NCI-H2081 (cell line): ENCODE data around the gene HAGHL.

Experiments
- DNase-seq, 2 experiments: peaks; one replicate each; lab custom pipeline; 2025; lab: John Stamatoyannopoulos, UW

HAGHL gene

DNA sequence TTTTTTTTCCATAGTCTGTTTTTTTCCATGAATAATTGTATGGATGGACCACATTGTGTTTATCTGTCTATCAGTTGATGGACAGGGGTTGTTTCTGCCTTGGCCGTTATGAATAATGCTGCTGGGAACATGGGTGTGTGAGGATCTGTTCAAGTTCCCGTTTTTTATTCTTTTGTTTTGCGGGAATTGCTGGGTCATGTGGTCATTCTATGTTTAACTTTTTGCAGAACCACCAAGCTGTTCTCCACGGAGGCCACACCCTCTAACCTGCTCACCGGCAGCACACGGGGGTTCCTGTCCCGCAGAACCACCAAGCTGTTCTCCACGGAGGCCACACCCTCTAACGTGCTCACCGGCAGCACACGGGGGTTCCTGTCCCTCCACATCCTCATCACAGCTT lies 27.8 kb downstream of the HAGHL start:
- DNase-seq, result no peak

DNA sequence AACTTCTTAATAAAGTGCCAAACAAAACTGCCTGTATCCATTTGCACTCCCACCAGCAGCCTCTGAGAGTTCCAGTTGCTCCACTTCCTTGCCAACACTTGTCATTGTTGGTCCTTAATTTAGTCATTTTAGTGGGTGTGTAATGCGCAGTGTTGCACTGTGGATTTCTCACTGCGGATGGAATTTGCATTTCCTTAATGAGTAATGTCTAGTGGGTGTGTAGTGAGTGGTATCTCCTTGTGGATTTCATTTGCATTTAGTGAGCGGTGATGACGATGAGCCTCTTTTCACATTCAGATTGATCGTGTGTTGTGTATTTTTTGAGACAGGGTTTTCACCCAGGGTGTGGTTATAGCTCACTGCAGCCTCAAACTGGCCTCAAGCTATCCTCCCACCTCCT lies 29.5 kb downstream of the HAGHL start:
- DNase-seq, result no peak

- no peak for DNase-seq
Observed at GRCh38 chr16:759110-759910, 32.4 kb downstream of the HAGHL start.

DNA sequence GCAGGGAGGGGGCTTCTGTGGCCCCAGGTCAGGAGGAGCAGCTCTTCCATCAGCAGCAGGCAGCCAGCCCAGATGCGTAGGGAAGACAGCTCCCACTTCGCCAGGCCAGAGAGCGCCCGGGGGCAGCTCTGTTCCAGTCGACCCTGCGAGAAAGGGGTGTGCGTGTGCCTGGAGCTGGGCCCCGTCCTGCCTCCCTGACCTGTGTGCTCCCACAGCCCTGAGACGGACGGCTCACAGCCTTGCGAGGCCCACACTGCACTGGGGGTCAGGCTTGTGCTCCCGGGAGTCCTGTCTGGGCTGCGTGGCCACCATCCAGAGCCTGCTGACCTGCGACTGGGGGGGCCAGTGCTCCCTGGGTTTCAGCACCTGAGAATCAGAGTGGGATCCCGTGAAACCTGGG lies 33.2 kb downstream of the HAGHL start:
- no peak for DNase-seq

DNA sequence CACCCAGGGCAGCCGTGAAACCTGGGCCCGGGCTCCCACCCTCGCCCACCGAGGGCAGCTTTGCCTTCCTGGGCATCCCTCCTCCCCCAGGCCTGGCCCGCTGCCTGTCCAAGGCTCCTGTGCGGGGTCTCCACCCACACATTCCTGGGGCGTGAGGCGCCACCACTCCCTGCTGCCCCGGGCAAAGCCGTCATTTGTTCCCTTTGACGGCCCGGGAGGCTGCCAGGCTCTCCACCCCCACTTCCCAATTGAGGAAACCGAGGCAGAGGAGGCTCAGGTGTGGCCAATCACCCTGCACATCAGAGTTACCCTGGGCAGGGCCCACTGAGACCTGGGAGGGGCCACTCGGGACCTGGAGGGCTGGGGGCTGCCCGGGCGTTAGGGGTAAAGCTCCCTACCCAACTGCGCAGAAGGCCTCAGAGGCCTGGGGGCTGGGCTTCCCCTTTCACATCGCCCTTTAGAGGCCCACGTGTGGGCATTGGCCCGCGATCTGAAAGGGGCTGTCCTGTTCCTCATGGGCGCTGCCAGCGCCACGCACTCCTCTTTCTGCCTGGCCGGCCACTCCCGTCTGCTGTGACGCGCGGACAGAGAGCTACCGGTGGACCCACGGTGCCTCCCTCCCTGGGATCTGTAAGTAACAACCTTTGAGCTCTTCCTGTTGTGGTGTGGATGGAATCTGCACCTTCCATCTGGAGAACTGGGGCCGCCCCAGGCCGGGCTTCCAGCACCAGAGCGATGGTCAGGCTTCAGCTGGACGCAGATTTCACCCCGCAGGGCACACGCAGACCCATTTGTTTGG lies 33.8 kb downstream of the HAGHL start, which contains the start of gene MSLN:
TSS of gene MSLN (plus strand) at position 190 of the 799 bp plus-strand sequence. CDS start 1,947 bp downstream, outside the sequence.
- no peak for DNase-seq

DNA sequence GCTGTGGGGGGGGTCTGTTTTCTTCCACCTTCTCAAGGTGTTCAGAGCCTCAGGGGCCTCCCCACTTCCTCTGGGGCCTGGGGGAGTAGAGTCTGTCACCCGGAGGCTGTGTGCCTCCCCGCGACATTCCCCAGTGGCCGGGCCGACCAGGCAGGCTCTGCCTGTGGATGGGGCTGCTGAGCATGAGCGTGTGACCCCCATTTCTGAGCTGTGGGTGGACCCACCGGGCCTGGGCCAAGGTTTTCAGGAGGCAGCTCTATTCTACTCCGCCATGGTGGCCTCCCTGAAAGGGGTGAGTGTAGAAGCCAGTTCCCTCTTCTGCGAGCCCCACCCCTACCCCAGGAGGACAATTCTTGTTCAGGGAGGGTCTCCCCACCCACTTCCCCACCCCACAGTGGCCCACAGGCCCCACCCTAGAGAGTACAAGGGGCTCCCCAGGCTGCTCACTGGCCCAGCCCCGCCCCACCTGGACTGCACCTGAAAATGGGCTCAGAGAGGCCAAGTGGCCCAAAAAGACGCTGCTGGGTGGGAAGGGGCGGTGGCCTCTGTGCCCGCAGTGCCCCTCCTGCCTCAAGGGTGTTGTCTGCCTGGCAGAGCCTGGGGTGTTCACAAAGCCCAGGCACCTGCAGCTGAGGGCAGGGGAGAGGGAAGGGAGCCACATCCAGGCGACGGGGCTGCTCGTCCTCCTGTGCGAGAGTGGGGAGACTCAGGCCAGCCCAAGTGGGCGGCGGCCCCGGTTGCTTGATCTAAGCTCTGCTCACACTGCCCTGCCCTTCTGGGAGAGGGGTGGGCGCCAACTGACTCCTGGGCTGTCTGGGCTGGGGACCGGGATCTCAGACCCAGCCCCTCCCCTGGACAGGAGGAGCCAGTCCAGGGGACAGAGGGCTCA lies 35.0 kb downstream of the HAGHL start:
- no peak for DNase-seq

- no peak for DNase-seq
Observed at GRCh38 chr16:762595-763268, 35.8 kb downstream of the HAGHL start.

- no peak for DNase-seq
Observed at GRCh38 chr16:763369-764183, 36.7 kb downstream of the HAGHL start.

DNA sequence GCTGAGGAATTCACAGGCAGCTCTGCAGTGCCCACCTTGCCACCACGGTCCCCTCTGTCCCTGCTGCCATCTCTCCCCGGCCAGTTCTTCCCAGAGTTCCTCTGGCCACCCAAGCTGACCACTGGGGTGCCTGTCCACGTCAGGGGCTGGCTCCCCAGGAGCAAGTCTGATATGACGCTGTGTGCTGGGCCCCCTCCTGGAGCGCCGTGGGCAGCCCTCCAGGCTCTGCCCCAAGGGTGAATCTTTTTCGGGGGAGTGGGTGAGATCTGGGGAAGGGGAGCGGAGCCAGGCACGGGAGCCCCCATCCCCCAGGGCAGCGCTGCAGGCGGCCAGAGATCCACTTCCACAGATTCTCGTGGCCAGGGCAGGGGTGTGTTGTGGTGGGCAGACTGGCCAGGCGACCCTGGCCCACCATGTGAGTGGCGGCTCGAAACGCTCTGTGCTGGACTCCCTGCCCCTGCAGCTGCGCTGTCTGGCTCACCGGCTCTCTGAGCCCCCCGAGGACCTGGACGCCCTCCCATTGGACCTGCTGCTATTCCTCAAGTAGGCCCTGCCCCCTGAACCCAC lies 37.4 kb downstream of the HAGHL start:
- DNase-seq, result no peak

DNA sequence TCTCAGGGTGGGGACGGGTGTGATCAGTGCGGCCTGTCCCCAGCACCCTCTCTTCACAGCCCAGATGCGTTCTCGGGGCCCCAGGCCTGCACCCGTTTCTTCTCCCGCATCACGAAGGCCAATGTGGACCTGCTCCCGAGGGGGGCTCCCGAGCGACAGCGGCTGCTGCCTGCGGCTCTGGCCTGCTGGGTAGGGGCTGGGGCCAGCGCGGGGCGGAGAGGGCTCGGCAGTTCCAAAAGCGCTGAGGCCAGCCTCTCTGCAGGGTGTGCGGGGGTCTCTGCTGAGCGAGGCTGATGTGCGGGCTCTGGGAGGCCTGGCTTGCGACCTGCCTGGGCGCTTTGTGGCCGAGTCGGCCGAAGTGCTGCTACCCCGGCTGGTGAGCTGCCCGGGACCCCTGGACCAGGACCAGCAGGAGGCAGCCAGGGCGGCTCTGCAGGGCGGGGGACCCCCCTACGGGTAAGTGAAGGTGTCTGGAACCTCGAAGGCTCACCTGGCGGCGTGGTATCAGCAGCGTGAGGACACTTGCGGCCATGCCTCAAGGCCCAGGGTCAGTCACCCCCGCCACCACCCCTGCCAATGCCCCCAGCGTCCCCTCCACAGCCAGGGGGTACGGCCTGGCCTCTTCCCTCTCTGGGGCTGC lies 38.1 kb downstream of the HAGHL start:
- DNase-seq, result no peak

DNA sequence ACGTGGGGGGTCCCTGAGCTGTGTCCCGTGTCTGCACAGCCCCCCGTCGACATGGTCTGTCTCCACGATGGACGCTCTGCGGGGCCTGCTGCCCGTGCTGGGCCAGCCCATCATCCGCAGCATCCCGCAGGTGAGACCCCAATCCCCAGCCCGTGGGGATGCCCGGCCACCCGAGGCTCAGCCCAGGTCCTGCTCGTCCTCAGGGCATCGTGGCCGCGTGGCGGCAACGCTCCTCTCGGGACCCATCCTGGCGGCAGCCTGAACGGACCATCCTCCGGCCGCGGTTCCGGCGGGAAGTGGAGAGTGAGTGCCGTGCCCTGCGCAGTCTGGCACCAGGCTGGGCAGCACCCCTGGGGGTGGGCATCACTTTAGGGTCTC lies 38.6 kb downstream of the HAGHL start:
- DNase-seq, result no peak

DNA sequence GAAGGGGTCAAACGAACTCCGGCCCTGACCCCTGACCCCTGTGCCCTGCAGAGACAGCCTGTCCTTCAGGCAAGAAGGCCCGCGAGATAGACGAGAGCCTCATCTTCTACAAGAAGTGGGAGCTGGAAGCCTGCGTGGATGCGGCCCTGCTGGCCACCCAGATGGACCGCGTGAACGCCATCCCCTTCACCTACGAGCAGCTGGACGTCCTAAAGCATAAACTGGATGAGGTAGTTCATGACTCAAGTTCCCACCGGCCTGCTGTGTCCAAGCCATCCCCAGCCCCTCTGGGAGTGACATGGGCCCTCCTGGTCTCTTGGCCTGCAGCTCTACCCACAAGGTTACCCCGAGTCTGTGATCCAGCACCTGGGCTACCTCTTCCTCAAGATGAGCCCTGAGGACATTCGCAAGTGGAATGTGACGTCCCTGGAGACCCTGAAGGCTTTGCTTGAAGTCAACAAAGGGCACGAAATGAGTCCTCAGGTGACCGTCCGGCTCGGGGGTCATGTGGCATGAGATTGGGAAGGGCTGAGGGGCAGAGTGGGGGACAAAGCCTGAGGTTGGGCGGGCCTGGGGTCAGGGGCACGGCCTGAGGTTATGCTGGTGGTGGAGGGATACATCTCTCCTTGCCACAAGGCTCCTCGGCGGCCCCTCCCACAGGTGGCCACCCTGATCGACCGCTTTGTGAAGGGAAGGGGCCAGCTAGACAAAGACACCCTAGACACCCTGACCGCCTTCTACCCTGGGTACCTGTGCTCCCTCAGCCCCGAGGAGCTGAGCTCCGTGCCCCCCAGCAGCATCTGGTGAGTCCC lies 39.3 kb downstream of the HAGHL start:
- no peak for DNase-seq

- no peak for DNase-seq
Observed at GRCh38 chr16:766820-767640, 40.1 kb downstream of the HAGHL start.

GRCh38 chr16:767743-768235 lies 40.9 kb downstream of the HAGHL start:
- no peak for DNase-seq

GRCh38 chr16:768428-768827 lies 41.5 kb downstream of the HAGHL start:
- DNase-seq, result no peak

DNA sequence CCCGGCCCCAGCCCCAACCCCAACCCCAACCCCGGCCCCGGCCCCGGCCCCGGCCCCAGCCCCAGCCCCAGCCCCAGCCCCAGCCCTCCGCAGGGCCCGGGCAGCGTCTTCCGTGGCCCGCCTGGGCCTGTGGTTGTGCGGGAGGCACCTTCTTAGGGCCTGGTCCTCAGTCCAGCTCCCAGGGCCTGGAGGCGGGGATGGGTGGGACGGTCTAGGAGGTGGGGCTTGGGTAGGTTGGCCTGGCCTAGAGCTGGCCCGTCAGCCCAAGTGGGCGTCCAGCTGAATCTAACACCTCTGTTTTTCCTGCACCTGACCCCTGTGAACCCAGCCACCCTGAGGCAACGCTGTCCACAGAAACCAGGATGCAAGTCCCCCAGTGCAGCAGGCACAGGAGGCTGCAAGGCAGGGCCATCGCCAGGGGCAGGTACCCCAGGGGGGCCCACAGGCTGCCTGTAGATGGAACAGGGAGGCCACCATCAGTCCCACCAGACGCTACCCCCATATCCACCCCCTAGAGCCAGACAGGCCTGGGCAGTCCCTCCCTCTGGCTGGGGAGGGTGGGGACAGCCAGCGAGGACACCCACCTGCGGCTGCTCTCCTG lies 42.4 kb downstream of the HAGHL start:
- DNase-seq, result no peak

DNA sequence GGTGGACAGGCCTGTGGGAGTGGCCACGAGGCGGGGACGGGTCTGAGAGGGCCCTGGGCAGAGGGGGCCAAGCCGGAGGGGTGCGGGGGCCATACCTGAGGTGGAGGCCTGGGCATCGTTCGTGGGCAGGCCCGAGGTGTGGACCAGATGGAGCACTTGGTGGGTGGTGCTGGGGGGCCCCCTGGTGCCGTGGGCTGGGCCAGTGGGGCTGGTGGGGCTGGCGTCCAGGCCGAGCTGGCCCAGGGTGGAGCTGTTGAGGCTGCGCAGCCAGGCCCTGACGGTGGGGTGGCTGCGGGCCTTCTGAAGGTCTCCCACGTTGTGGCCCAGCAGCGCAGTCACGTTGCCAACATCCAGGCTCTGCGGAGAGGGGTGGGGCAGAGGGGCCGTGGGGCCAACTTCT lies 43.0 kb downstream of the HAGHL start:
- DNase-seq, result no peak

DNA sequence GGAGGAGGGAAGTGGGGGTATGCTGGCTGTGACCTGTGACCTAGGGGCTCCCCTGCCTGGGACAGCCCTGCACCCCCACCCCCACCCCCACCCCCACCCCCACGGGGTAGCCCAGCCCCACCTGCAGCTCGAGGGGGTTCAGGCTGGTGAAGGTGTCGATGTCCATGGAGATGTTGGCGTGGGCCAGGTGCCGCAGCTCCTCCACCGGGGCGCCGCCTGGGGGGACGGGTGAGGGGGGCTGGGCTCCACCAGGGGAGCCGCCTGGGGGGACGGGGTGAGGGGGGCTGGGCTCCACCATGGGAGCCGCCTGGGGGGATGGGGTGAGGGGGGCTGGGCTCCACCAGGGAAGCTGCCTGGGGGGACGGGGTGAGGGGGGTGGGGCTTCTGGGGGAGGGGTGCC lies 43.5 kb downstream of the HAGHL start:
- DNase-seq, result no peak
